PFSK-1 (cell line): ENCODE results near the gene SRGAP3.

Experiments
- FOXP2 ChIP-seq: optimal IDR thresholded peaks from 2 replicates; pipeline ENCODE3; 2011; ENCODE audit warnings: borderline replicate concordance, control low read depth, inconsistent platforms; ENCODE audit not compliant: insufficient read depth; ENCODE audit errors: extremely low read length, extremely low read depth
- POLR2AphosphoS5 ChIP-seq: IDR thresholded peaks from 2 replicates; pipeline ENCODE4 v1.6.1; 2012; ENCODE audit warnings: low read depth, mild to moderate bottlenecking, control low read depth, low read length, moderate library complexity
- REST ChIP-seq, 2 experiments: IDR thresholded peaks; 2 replicates each; pipeline versions ENCODE4 v1.6.1 to v1.8.0; 2011 to 2012; ENCODE audit warnings: low read depth in 2 of 2, low read length in 2 of 2, control low read depth in 1 of 2, inconsistent platforms in 1 of 2, mild to moderate bottlenecking in 1 of 2, moderate library complexity in 1 of 2; ENCODE audit not compliant: insufficient read depth in 1 of 2
- SIN3A ChIP-seq: IDR thresholded peaks from 2 replicates; pipeline ENCODE4 v1.6.1; 2012; ENCODE audit warnings: mild to moderate bottlenecking, low read length, moderate library complexity, borderline replicate concordance; ENCODE audit not compliant: insufficient read depth
- TAF1 ChIP-seq: IDR thresholded peaks from 2 replicates; pipeline ENCODE4 v1.6.1; 2012; ENCODE audit warnings: low read length, control low read depth, borderline replicate concordance; ENCODE audit not compliant: insufficient read depth

GRCh38 chr3:9260305-9260704 is 10.9 kb upstream of the SRGAP3 start:
- no peak for TF ChIP-seq POLR2AphosphoS5
- TF ChIP-seq SIN3A, result no peak
- TF ChIP-seq TAF1, result no peak
- TF ChIP-seq REST (IDR thresholded peaks at IDR 0.05; ENCODE audit: insufficient read depth in 1 of 2, low read depth in 2 of 2, low read length in 2 of 2), result no peak
- no peak for TF ChIP-seq FOXP2
